Neural cell (in vitro differentiated cells): ENCODE data around the gene SP8. TPM values are rescaled to one million over a fixed set of nuclear protein-coding genes. Genes with fewer than 3 reads are reported as not detected.

Source experiments
- H2AFZ ChIP-seq: fragments of 200-600, 300-800 bp; sonication (generic), shearing (Covaris generic); 2 replicates; pipeline ENCODE4 v1.6.0; 2014; ENCODE audit warnings: low read depth, mild to moderate bottlenecking, antibody characterized with exemption, low read length, moderate library complexity
- H3F3A ChIP-seq: fragments of 200-600 bp; shearing (Covaris generic); 2 replicates; pipeline ENCODE4 v1.6.1; 2016; ENCODE audit warnings: mild to moderate bottlenecking, moderate library complexity, mixed read lengths, antibody characterized with exemption, low read length; ENCODE audit not compliant: insufficient read depth, poor library complexity, severe bottlenecking
- H3K27ac ChIP-seq: fragments of 200-600, 300-800 bp; sonication (generic), shearing (Covaris generic); 2 replicates; pipeline ENCODE4 v1.5.1; 2014; ENCODE audit warnings: mild to moderate bottlenecking, low read length, moderate library complexity
- H3K27me3 ChIP-seq: fragments of 300-800, 200-600 bp; sonication (generic), shearing (Covaris generic); 2 replicates; pipeline ENCODE4 v1.6.0; 2014; ENCODE audit warnings: mild to moderate bottlenecking, low read depth, low read length, moderate library complexity; ENCODE audit not compliant: insufficient read depth
- H3K36me3 ChIP-seq: fragments of 300-800, 200-600 bp; sonication (generic), shearing (Covaris generic); 2 replicates; pipeline ENCODE4 v1.5.1; 2014; ENCODE audit warnings: mild to moderate bottlenecking, antibody characterized with exemption, low read length, moderate library complexity; ENCODE audit not compliant: insufficient read depth
- H3K4me2 ChIP-seq: fragments of 300-800, 200-600 bp; sonication (generic), shearing (Covaris generic); 2 replicates; pipeline ENCODE4 v1.6.0; 2014; ENCODE audit warnings: mild to moderate bottlenecking, low read length
- H3K4me3 ChIP-seq: fragments of 300-800, 200-600 bp; sonication (generic), shearing (Covaris generic); 2 replicates; pipeline ENCODE4 v1.5.1; 2014; ENCODE audit warnings: mild to moderate bottlenecking, low read length, moderate library complexity
- H3K79me2 ChIP-seq: fragments of 200-600 bp; shearing (Covaris generic); replicated peaks from 2 replicates; pipeline ENCODE4 v1.6.0; 2014; ENCODE audit warnings: mild to moderate bottlenecking, low read length, moderate library complexity; ENCODE audit not compliant: insufficient read depth
- H3K9ac ChIP-seq: fragments of 300-800, 200-600 bp; sonication (generic), shearing (Covaris generic); 2 replicates; pipeline ENCODE4 v1.6.1; 2016; ENCODE audit warnings: mild to moderate bottlenecking, low read length, mixed read lengths
- H3K9me2 ChIP-seq: fragments of 200-600 bp; shearing (Covaris generic); 2 replicates; pipeline ENCODE4 v1.6.1; 2016; ENCODE audit warnings: mild to moderate bottlenecking, low read length, mixed read lengths; ENCODE audit not compliant: insufficient read depth
- H3K9me3 ChIP-seq: fragments of 200-600, 300-800 bp; sonication (generic), shearing (Covaris generic); 2 replicates; pipeline ENCODE4 v1.6.1; 2016; ENCODE audit warnings: mild to moderate bottlenecking, mixed run types, low read length, moderate library complexity, mixed read lengths
- H4K20me1 ChIP-seq: fragments of 200-600 bp; shearing (Covaris generic); 2 replicates; pipeline ENCODE4 v1.6.1; 2016; ENCODE audit warnings: mild to moderate bottlenecking, mixed run types; ENCODE audit not compliant: insufficient read depth
- EP300 ChIP-seq: fragments of 450-650 bp; conservative IDR thresholded peaks from 2 replicates; pipeline ENCODE4 v1.6.1; 2014; ENCODE audit warnings: antibody characterized with exemption, mild to moderate bottlenecking, moderate library complexity; ENCODE audit not compliant: poor library complexity, severe bottlenecking
- EZH2 ChIP-seq: fragments of 200-600, 300-800 bp; shearing (Covaris generic), sonication (generic); IDR thresholded peaks from 2 replicates; pipeline ENCODE4 v1.6.1; 2014; ENCODE audit warnings: antibody characterized with exemption, low read length, borderline replicate concordance, mild to moderate bottlenecking; ENCODE audit not compliant: insufficient read depth, poor library complexity, severe bottlenecking
- MXI1 ChIP-seq: fragments of 450-650 bp; conservative IDR thresholded peaks from 2 replicates; pipeline ENCODE4 v1.6.1; 2014; ENCODE audit warnings: antibody characterized with exemption, mild to moderate bottlenecking; ENCODE audit not compliant: poor library complexity, severe bottlenecking
- POLR2AphosphoS5 ChIP-seq: IDR thresholded peaks from 2 replicates; pipeline ENCODE4 v1.6.1; 2012
- RAD21 ChIP-seq: fragments of 450-650 bp; conservative IDR thresholded peaks from 2 replicates; pipeline ENCODE4 v1.6.1; 2014; ENCODE audit warnings: antibody characterized with exemption, mild to moderate bottlenecking, moderate library complexity
- SMC3 ChIP-seq: fragments of 450-650 bp; conservative IDR thresholded peaks from 2 replicates; pipeline ENCODE4 v1.6.1; 2014; ENCODE audit warnings: antibody characterized with exemption, mild to moderate bottlenecking, moderate library complexity; ENCODE audit not compliant: poor library complexity
- TAF1 ChIP-seq: IDR thresholded peaks from 2 replicates; pipeline ENCODE4 v1.6.1; 2012; ENCODE audit warnings: low read depth
- polyA plus RNA-seq: library from polyadenylated mRNA; depleted of rRNA; stranded (reverse); fragments of >200 nt; gene quantifications from 2 replicates; pipeline ENCODE4 v1.2.3, GENCODE V29; 2014
- TF ChIP-seq, protein P1 (sequence below): IDR thresholded peaks from 2 replicates; pipeline ENCODE4 v1.6.1; 2012; ENCODE audit warnings: borderline replicate concordance
- TF ChIP-seq, protein P2 (sequence below): fragments of 450-650 bp; IDR thresholded peaks from 2 replicates; pipeline ENCODE4 v1.5.1; 2014; ENCODE audit warnings: antibody characterized with exemption, mild to moderate bottlenecking, moderate library complexity; ENCODE audit not compliant: poor library complexity, severe bottlenecking

Gene SP8
- polyA plus RNA-seq, 1 donor from 2014 or later, result 8.7 TPM

DNA sequence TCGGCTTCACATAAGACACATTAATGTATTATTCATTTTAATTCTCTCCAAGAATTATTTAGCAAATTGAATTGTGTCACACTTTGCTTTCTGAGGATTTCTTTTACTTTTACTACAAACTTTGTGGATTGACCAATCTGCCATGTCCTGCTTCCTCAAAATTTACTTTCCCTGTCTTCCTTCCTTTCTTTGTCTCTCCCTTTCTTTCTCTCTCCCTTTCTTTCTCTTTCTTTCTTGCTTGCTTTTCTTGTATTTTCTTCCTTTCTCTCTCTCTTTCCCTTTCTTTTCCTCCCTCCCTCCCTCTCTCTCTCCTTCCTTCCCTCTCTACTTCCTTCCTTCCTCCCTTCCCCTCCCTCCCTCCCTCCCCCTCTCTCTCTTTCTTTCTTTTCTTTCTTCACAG, 37.8 kb downstream of the SP8 start:
- no peaks in the 10 kb centered on the region for H3K27me3 ChIP-seq
- H3K79me2 ChIP-seq, result no peaks in the 10 kb centered on the region
- H3K4me3 ChIP-seq, result no peak overlapping the region
- H2AFZ ChIP-seq, result no peak overlapping the region
- no peak overlapping the region for H3K27ac ChIP-seq
- H3K9me2 ChIP-seq, result no peaks in the 10 kb centered on the region
- no peaks in the 10 kb centered on the region for H4K20me1 ChIP-seq
- no peak for TF ChIP-seq EZH2
- H3K9me3 ChIP-seq, result no peaks in the 10 kb centered on the region
- H3K36me3 ChIP-seq, result no peaks in the 10 kb centered on the region
- no peaks in the 10 kb centered on the region for H3F3A ChIP-seq
- H3K9ac ChIP-seq, result no peak overlapping the region
- H3K4me2 ChIP-seq, result no peak overlapping the region

DNA sequence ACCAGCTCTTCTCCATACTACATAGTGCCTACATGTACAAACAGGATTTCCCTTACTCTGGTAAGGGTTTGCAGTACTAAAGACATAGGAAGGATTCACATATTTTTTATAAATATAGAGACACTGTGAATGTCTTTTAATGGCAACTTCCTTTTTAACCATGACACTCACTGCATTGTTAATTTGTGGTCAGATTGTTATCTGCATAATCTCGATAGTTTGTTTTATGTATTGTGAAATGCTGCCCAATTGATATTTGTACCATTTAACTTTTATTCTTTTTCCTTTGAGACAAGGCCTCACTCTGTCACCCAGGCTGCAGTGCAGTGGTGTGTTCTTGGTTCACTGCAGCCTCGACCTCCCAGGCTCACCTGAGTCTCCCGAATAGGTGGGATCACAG, 39.7 kb downstream of the SP8 start:
- H3K4me3 ChIP-seq, result no peak overlapping the region
- no peaks in the 10 kb centered on the region for H3K27me3 ChIP-seq
- H2AFZ ChIP-seq, result no peak overlapping the region
- no peak overlapping the region for H3K27ac ChIP-seq
- no peaks in the 10 kb centered on the region for H3K9me2 ChIP-seq
- H4K20me1 ChIP-seq, result no peaks in the 10 kb centered on the region
- H3K9me3 ChIP-seq, result no peaks in the 10 kb centered on the region
- no peak for TF ChIP-seq EP300
- TF ChIP-seq POLR2AphosphoS5, result no peak
- no peak for TF ChIP-seq MXI1
- no peak for TF ChIP-seq EZH2
- TF ChIP-seq, protein P1, sequence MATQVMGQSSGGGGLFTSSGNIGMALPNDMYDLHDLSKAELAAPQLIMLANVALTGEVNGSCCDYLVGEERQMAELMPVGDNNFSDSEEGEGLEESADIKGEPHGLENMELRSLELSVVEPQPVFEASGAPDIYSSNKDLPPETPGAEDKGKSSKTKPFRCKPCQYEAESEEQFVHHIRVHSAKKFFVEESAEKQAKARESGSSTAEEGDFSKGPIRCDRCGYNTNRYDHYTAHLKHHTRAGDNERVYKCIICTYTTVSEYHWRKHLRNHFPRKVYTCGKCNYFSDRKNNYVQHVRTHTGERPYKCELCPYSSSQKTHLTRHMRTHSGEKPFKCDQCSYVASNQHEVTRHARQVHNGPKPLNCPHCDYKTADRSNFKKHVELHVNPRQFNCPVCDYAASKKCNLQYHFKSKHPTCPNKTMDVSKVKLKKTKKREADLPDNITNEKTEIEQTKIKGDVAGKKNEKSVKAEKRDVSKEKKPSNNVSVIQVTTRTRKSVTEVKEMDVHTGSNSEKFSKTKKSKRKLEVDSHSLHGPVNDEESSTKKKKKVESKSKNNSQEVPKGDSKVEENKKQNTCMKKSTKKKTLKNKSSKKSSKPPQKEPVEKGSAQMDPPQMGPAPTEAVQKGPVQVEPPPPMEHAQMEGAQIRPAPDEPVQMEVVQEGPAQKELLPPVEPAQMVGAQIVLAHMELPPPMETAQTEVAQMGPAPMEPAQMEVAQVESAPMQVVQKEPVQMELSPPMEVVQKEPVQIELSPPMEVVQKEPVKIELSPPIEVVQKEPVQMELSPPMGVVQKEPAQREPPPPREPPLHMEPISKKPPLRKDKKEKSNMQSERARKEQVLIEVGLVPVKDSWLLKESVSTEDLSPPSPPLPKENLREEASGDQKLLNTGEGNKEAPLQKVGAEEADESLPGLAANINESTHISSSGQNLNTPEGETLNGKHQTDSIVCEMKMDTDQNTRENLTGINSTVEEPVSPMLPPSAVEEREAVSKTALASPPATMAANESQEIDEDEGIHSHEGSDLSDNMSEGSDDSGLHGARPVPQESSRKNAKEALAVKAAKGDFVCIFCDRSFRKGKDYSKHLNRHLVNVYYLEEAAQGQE, result no peak
- no peak for TF ChIP-seq TAF1
- TF ChIP-seq, protein P2, sequence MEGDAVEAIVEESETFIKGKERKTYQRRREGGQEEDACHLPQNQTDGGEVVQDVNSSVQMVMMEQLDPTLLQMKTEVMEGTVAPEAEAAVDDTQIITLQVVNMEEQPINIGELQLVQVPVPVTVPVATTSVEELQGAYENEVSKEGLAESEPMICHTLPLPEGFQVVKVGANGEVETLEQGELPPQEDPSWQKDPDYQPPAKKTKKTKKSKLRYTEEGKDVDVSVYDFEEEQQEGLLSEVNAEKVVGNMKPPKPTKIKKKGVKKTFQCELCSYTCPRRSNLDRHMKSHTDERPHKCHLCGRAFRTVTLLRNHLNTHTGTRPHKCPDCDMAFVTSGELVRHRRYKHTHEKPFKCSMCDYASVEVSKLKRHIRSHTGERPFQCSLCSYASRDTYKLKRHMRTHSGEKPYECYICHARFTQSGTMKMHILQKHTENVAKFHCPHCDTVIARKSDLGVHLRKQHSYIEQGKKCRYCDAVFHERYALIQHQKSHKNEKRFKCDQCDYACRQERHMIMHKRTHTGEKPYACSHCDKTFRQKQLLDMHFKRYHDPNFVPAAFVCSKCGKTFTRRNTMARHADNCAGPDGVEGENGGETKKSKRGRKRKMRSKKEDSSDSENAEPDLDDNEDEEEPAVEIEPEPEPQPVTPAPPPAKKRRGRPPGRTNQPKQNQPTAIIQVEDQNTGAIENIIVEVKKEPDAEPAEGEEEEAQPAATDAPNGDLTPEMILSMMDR, result no peak
- TF ChIP-seq RAD21, result no peak
- no peak for TF ChIP-seq SMC3
- no peak overlapping the region for H3K4me2 ChIP-seq
- no peaks in the 10 kb centered on the region for H3F3A ChIP-seq
- H3K9ac ChIP-seq, result no peak overlapping the region
- H3K36me3 ChIP-seq, result no peaks in the 10 kb centered on the region
- H3K79me2 ChIP-seq, result no peaks in the 10 kb centered on the region

DNA sequence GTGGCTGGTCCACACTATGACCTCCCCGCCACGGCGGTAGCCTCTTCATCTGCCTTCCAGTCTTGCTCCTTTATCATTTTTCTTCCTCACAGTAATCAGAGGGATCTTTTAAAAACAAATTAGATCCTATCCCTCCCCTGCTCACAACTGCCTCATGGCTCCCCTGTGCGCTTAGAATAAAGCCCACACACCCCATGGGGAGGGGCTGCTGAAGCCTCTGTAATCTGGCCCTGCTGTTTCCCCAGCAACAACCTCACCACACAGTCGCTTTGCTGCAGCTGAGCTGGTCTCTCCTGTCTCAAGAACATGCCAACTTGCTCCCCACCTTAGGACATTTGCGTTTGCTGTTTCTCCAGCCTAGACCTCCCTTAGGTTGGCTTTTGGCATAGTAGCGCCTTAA, 41.0 kb downstream of the SP8 start:
- Histone ChIP-seq H3K79me2 (no peaks in the 10 kb centered on the region), H2AFZ (no peak overlapping the region), H3K27ac (no peak overlapping the region), H3K27me3 (no peaks in the 10 kb centered on the region), H4K20me1 (no peaks in the 10 kb centered on the region), H3K9ac (no peak overlapping the region), H3K9me3 (no peaks in the 10 kb centered on the region), H3F3A (no peaks in the 10 kb centered on the region), H3K36me3 (no peaks in the 10 kb centered on the region), H3K9me2 (no peaks in the 10 kb centered on the region), H3K4me3 (no peak overlapping the region), H3K4me2 (no peak overlapping the region)
- TF ChIP-seq MXI1 (no peak), EP300 (no peak), EZH2 (no peak), POLR2AphosphoS5 (no peak), TAF1 (no peak), RAD21 (no peak), SMC3 (no peak)
- TF ChIP-seq, protein P2, result no peak
- TF ChIP-seq, protein P1, result no peak
